NCI-H510A (cell line): ENCODE data around the gene PDLIM1.

Experiments used
- DNase-seq: peaks from one replicate; lab custom pipeline; 2025; lab: John Stamatoyannopoulos, UW

PDLIM1 gene

GRCh38 chr10:95288303-95288702, 2.5 kb downstream of the PDLIM1 start:
- no peak for DNase-seq

- no peak for DNase-seq
Measured at GRCh38 chr10:95287281-95287680, 3.5 kb downstream of the PDLIM1 start.

GRCh38 chr10:95286707-95287106, 4.1 kb downstream of the PDLIM1 start:
- DNase-seq = no peak

- no peak for DNase-seq
Measured at GRCh38 chr10:95285556-95285955, 5.2 kb downstream of the PDLIM1 start.

GRCh38 chr10:95284807-95285206, 6.0 kb downstream of the PDLIM1 start:
- no peak for DNase-seq

- DNase-seq = no peak
Measured at GRCh38 chr10:95282107-95282506, 8.7 kb downstream of the PDLIM1 start.

GRCh38 chr10:95281206-95281605, 9.6 kb downstream of the PDLIM1 start:
- no peak for DNase-seq

GRCh38 chr10:95280637-95281036, 10.2 kb downstream of the PDLIM1 start:
- no peak for DNase-seq

- no peak for DNase-seq
Measured at GRCh38 chr10:95279042-95279820, 11.6 kb downstream of the PDLIM1 start.

GRCh38 chr10:95278061-95278988, 12.5 kb downstream of the PDLIM1 start:
- DNase-seq = no peak

GRCh38 chr10:95277614-95278013, 13.2 kb downstream of the PDLIM1 start:
- DNase-seq = no peak

GRCh38 chr10:95277201-95277570, 13.6 kb downstream of the PDLIM1 start:
- DNase-seq = no peak

- DNase-seq = no peak
Measured at GRCh38 chr10:95276367-95277200, 14.2 kb downstream of the PDLIM1 start.

GRCh38 chr10:95275726-95276366, 15.0 kb downstream of the PDLIM1 start:
- no peak for DNase-seq

- DNase-seq = no peak
Measured at GRCh38 chr10:95273393-95274312, 17.1 kb downstream of the PDLIM1 start.

GRCh38 chr10:95268438-95268837, 22.4 kb downstream of the PDLIM1 start:
- no peak for DNase-seq

- no peak for DNase-seq
Measured at GRCh38 chr10:95267251-95267650, 23.6 kb downstream of the PDLIM1 start.

GRCh38 chr10:95266674-95267095, 24.1 kb downstream of the PDLIM1 start:
- no peak for DNase-seq

GRCh38 chr10:95265572-95265971, 25.2 kb downstream of the PDLIM1 start:
- no peak for DNase-seq

- DNase-seq = no peak
Measured at GRCh38 chr10:95264227-95265051, 26.4 kb downstream of the PDLIM1 start.
